Endodermal cell (in vitro differentiated cells): ENCODE results near the gene FLAD1. TPM values are rescaled to one million over a fixed set of nuclear protein-coding genes. Genes with fewer than 3 reads are reported as not detected.

Experiments used
- DNase-seq: peaks from one replicate; pipeline ENCODE4 v3.0.0-alpha.2; 2017
- H3K27ac ChIP-seq: 2 replicates; pipeline ENCODE4 v1.5.1; 2013; ENCODE audit warnings: mild to moderate bottlenecking, low read depth, low read length, moderate library complexity
- H3K27me3 ChIP-seq: 2 replicates; pipeline ENCODE4 v1.6.1; 2013; ENCODE audit warnings: mild to moderate bottlenecking, low read length, moderate library complexity; ENCODE audit not compliant: insufficient read depth, control insufficient read depth, poor library complexity, severe bottlenecking
- H3K36me3 ChIP-seq: 2 replicates; pipeline ENCODE4 v1.7.0; 2013; ENCODE audit warnings: mild to moderate bottlenecking, low read length, moderate library complexity; ENCODE audit not compliant: control insufficient read depth, insufficient read depth
- H3K4me1 ChIP-seq: one replicate; pipeline ENCODE4 v1.7.0; 2013; ENCODE audit warnings: low read length; ENCODE audit not compliant: control insufficient read depth, insufficient read depth
- H3K4me3 ChIP-seq: 2 replicates; pipeline ENCODE4 v1.5.1; 2013; ENCODE audit warnings: mild to moderate bottlenecking, low read length, moderate library complexity
- H3K9ac ChIP-seq: 2 replicates; pipeline ENCODE4 v1.6.1; 2013; ENCODE audit warnings: mild to moderate bottlenecking, low read length, moderate library complexity; ENCODE audit not compliant: poor library complexity, severe bottlenecking; ENCODE audit errors: extremely low read depth
- H3K9me3 ChIP-seq: 2 replicates; pipeline ENCODE4 v1.6.1; 2013; ENCODE audit warnings: mild to moderate bottlenecking, low read length, moderate library complexity; ENCODE audit not compliant: control insufficient read depth
- H3K27ac Mint-ChIP-seq: 2 replicates; pipeline ENCODE4 v1.8.0; 2020; ENCODE audit warnings: mixed read lengths
- H3K27me3 Mint-ChIP-seq: 2 replicates; pipeline ENCODE4 v1.8.0; 2021; ENCODE audit warnings: mild to moderate bottlenecking, mixed read lengths; ENCODE audit not compliant: insufficient read depth
- H3K36me3 Mint-ChIP-seq: 2 replicates; pipeline ENCODE4 v1.8.0; 2020; ENCODE audit warnings: low read depth, mixed read lengths
- H3K4me1 Mint-ChIP-seq: 2 replicates; pipeline ENCODE4 v1.8.0; 2020; ENCODE audit warnings: mixed read lengths
- H3K4me3 Mint-ChIP-seq: 2 replicates; pipeline ENCODE4 v1.8.0; 2020; ENCODE audit warnings: mild to moderate bottlenecking, moderate library complexity, mixed read lengths
- H3K9me3 Mint-ChIP-seq: 2 replicates; pipeline ENCODE4 v1.8.0; 2020; ENCODE audit warnings: mild to moderate bottlenecking, mixed read lengths
- whole genome bisulfite sequencing, 2 experiments: methylation state at CpG; one replicate each; pipeline versions ENCODE4 v1.1.5 to v1.1.7; 2013; ENCODE audit warnings: missing lambda C conversion rate in 2 of 2, mixed read lengths in 1 of 2; ENCODE audit not compliant: insufficient coverage in 1 of 2, insufficient read length in 1 of 2; 5-methylcytosine and 5-hydroxymethylcytosine counted together
- total RNA-seq, 2 donors: library from RNA; stranded (reverse); fragmentation: NEBNext Ultra II Directional in 1 of 2; extraction: Animal tissue kit (Norgen Biotek cat#: 25700) in 1 of 2; gene quantifications; 2 replicates in 1 of 2; 3 replicates in 1 of 2; pipeline ENCODE4 v1.2.1, GENCODE V29; 2021
- TF ChIP-seq, protein P1 (sequence below): fragments of 200-600 bp; sonication (generic); conservative IDR thresholded peaks from 2 replicates; pipeline ENCODE4 v1.5.0; 2021; ENCODE audit warnings: antibody characterized with exemption, mild to moderate bottlenecking

The FLAD1 gene
- total RNA-seq, 2 donors from 2014 or later = 61.9 to 65.0 TPM

DNA sequence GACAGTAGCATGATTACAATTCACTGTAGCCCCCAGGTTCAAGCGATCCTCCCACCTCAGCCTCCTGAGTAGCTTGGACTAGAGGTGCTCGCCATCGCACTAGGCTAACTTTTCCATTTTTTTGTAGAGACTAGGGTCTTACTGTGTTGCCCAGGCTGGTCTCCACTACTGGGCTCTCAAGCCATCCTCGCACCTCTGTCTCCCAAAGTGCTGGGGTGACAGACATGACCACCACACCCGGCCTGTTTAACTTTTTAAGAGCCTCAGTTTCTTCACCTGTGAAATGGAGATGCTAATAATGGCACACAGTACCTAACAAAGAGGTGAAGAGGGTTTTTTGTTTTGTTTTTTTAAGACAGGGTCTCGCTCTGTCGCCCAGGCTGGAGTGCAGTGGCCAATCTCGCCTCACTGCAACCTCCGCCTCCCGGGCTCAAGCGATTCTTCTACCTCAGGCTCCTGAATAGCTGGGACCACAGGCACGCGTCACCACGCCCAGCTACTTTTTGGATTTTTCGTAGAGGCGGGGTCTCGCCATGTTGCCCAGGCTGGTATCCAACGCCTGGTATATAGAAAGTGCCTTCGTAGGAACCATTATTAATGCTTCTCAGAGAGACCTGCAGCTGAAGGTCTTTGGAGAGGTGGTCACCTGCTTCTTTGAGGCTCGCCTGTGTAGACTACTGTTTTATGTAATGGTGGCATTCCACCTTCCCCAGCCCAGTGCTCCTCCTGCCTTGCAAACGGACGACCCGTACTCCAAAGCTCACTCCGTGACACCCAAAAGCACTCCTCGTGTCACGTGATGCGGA lies 47.2 kb upstream of the FLAD1 start:
- H3K9ac ChIP-seq = peak overlapping the region; percentile 99
- Mint-ChIP-seq H3K4me1 (peaks cover 19% of the 10 kb centered on the region), H3K27me3 (peaks cover 2% of the 10 kb centered on the region), H3K4me3 (peak overlapping the region; percentile 81), H3K36me3 (no peaks in the 10 kb centered on the region), H3K27ac (peak overlapping the region; percentile 100), H3K9me3 (no peaks in the 10 kb centered on the region)
- TF ChIP-seq, protein P1, sequence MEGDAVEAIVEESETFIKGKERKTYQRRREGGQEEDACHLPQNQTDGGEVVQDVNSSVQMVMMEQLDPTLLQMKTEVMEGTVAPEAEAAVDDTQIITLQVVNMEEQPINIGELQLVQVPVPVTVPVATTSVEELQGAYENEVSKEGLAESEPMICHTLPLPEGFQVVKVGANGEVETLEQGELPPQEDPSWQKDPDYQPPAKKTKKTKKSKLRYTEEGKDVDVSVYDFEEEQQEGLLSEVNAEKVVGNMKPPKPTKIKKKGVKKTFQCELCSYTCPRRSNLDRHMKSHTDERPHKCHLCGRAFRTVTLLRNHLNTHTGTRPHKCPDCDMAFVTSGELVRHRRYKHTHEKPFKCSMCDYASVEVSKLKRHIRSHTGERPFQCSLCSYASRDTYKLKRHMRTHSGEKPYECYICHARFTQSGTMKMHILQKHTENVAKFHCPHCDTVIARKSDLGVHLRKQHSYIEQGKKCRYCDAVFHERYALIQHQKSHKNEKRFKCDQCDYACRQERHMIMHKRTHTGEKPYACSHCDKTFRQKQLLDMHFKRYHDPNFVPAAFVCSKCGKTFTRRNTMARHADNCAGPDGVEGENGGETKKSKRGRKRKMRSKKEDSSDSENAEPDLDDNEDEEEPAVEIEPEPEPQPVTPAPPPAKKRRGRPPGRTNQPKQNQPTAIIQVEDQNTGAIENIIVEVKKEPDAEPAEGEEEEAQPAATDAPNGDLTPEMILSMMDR = no peak
- H3K27ac ChIP-seq = peak overlapping the region; percentile 100
- H3K9me3 ChIP-seq = no peaks in the 10 kb centered on the region
- no peaks in the 10 kb centered on the region for H3K4me1 ChIP-seq
- peaks cover 4% of the 10 kb centered on the region for H3K36me3 ChIP-seq
- no peaks in the 10 kb centered on the region for H3K27me3 ChIP-seq
- DNase-seq = no peak
- 55 to 69% methylated on average over 17 to 27 of the region's 27 CpGs for WGBS, 2 experiments
- H3K4me3 ChIP-seq = peak overlapping the region; percentile 93

DNA sequence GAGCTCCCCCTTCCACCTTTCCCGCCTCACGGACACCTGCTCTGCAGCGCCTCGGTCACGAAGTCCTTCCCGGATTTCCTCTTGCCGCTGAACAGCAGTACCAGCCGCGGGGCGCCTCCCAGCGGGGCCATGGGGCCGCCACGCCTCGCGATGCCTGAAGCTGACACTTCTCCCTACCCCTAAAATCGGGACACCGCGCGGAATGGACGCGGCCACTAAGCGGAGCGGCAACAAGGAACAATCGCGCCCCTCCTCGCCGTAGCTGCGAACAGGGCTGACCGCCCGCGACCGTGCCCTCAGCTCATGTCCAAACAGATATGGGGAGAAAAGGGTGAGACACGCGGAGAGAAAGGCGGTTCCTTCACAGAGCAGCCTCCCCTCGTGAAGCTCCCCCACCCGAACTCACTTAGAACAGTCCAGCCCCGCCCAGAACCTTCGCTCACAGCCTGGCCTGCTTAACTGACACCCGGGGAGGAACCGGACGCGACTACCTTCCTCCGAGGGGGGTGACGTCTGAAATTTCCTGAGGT lies 46.5 kb upstream of the FLAD1 start, which contains the start of gene PMVK:
TSS of gene PMVK (minus strand) at position 165 of the 530 bp plus-strand sequence. CDS start at position 131, 34 bp downstream.
- Mint-ChIP-seq H3K27ac (peak within 1 kb of the TSS; percentile 100), H3K27me3 (peaks cover 2% of the 10 kb centered on the region), H3K4me3 (peak within 1 kb of the TSS; percentile 81), H3K9me3 (no peaks in the 10 kb centered on the region), H3K4me1 (peaks cover 22% of the 10 kb centered on the region), H3K36me3 (no peaks in the 10 kb centered on the region)
- DNase-seq = peak; percentile 97
- Histone ChIP-seq H3K27ac (peak within 1 kb of the TSS; percentile 100), H3K4me1 (no peaks in the 10 kb centered on the region), H3K36me3 (no peaks in the 10 kb centered on the region), H3K4me3 (peak within 1 kb of the TSS; percentile 93), H3K9me3 (no peaks in the 10 kb centered on the region), H3K27me3 (no peaks in the 10 kb centered on the region), H3K9ac (peak within 1 kb of the TSS; percentile 99)
- 0% methylated on average over 22 to 45 of the region's 45 CpGs for WGBS, 2 experiments
- TF ChIP-seq, protein P1 = peak; percentile 47

DNA sequence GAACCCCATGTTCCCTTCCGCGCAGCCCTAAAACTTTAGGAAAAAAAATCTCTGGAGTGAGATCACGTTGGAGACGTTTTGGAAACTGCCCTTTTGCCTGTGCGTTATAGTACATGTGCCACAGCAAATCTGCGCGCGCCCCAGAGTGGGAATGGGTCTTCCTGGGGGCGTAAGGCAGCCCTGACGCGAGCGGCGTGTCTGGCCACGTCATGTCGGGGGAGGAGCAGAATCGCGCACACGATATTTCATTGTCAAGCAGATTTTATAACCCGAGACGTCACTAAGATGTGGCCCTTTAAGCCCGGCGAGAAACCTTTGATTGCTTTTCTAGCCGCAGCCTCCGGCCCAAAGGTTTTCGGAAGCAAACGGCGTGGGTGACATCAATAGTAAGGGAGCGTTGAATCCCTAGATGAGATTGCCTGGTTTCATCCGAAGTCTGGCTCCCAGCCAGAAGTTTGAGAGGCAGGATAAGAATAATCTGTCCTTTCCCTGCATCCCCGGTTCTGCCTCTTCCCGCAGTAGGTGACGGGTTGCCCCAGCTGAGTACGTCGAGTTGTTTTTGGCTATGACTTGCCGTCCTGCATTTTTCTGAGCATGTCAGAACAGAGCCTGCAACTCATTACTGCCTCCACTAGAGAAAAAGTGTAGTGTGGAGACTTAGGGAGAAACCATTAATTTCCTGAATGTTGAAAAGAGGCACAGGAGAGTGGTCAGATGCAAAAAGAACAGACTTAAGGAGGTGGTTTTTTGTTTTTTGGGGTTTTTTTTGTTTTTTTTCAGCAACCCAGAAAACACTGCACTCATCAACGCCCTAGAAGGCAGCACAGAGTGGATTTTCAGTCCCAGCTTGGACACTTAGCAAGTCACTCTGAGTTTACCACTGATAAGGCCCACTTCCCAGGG lies 45.8 kb upstream of the FLAD1 start:
- TF ChIP-seq, protein P1 = peak; percentile 18
- no peaks in the 10 kb centered on the region for H3K36me3 Mint-ChIP-seq
- H3K9me3 Mint-ChIP-seq = no peaks in the 10 kb centered on the region
- H3K27ac Mint-ChIP-seq = peak overlapping the region; percentile 100
- H3K4me1 Mint-ChIP-seq = peaks cover 22% of the 10 kb centered on the region
- H3K4me3 Mint-ChIP-seq = peak overlapping the region; percentile 81
- no peaks in the 10 kb centered on the region for H3K4me1 ChIP-seq
- H3K4me3 ChIP-seq = peak overlapping the region; percentile 93
- no peaks in the 10 kb centered on the region for H3K36me3 ChIP-seq
- H3K9me3 ChIP-seq = no peaks in the 10 kb centered on the region
- H3K27ac ChIP-seq = peak overlapping the region; percentile 100
- H3K27me3 Mint-ChIP-seq = peaks cover 2% of the 10 kb centered on the region
- 1 to 3% methylated on average over 28 to 36 of the region's 36 CpGs for whole genome bisulfite sequencing, 2 experiments
- H3K9ac ChIP-seq = peak overlapping the region; percentile 99
- no peaks in the 10 kb centered on the region for H3K27me3 ChIP-seq
- no peak for DNase-seq
